Activated T-helper 1 cell treated with anti-CD3 and anti-CD28 coated beads, Interleukin-12 subunit alpha, Interleukin-12 subunit beta, Interleukin-2, Interleukin-4 antibody, amounts not matched to agents 30 ng/mL and 10 ng/mL and 1 ng/mL, durations not matched to agents 14 hours and 24 hours and 36 hours (primary cell): ENCODE measurements around the gene NKPD1. TPM values are rescaled to one million over a fixed set of nuclear protein-coding genes. Genes with fewer than 3 reads are reported as not detected.

Experiments
- DNase-seq: peaks from one replicate; pipeline ENCODE4 v3.0.0; 2021; ENCODE audit warnings: low spot score
- H3K27ac Mint-ChIP-seq: one replicate; pipeline ENCODE4 v1.8.0; 2021; ENCODE audit warnings: mild to moderate bottlenecking, mixed read lengths
- H3K27me3 Mint-ChIP-seq: one replicate; pipeline ENCODE4 v1.8.0; 2022; ENCODE audit warnings: mild to moderate bottlenecking, moderate library complexity, mixed read lengths; ENCODE audit not compliant: insufficient read depth
- H3K36me3 Mint-ChIP-seq: one replicate; pipeline ENCODE4 v1.8.0; 2021; ENCODE audit warnings: low read depth, mixed read lengths
- H3K4me1 Mint-ChIP-seq: one replicate; pipeline ENCODE4 v1.8.0; 2021; ENCODE audit warnings: low read depth, mixed read lengths
- H3K4me3 Mint-ChIP-seq: one replicate; pipeline ENCODE4 v1.8.0; 2021; ENCODE audit warnings: mild to moderate bottlenecking, moderate library complexity, mixed read lengths
- H3K9me3 Mint-ChIP-seq: one replicate; pipeline ENCODE4 v1.8.0; 2021; ENCODE audit warnings: mixed read lengths
- intact Hi-C: fragments of 100-400 bp; cut with micrococcal nuclease; formaldehyde crosslinking; loops from one replicate; pipeline ENCODE4 v1.15.1; 2024
- total RNA-seq: library from RNA; stranded (reverse); gene quantifications from 2 replicates; pipeline ENCODE4 v1.2.3, GENCODE V29; 2022

Gene NKPD1
- 0.16 and 0.20 TPM in 2 replicates for total RNA-seq

- Mint-ChIP-seq H3K27me3 (peaks cover 8% of the 10 kb centered on the region), H3K9me3 (no peaks in the 10 kb centered on the region), H3K4me1 (peaks cover 12% of the 10 kb centered on the region), H3K36me3 (no peaks in the 10 kb centered on the region), H3K4me3 (no peak within 1 kb of the TSS), H3K27ac (no peak within 1 kb of the TSS)
- no peak for DNase-seq
- intact Hi-C loops: no loop called here
Observed at GRCh38 chr19:45160870-45161737, at the start of gene NKPD1. Gene NKPD1 (minus strand): TSS chr19:45160982. CDS start chr19:45160150, 832 bp downstream.

GRCh38 chr19:45206328-45206727, 45.5 kb upstream of the NKPD1 start:
- H3K36me3 Mint-ChIP-seq: no peaks in the 10 kb centered on the region
- no peak for DNase-seq
- H3K4me3 Mint-ChIP-seq: no peak overlapping the region
- peaks cover 6% of the 10 kb centered on the region for H3K4me1 Mint-ChIP-seq
- intact Hi-C loops: no loop called here
- no peak overlapping the region for H3K27ac Mint-ChIP-seq
- peaks cover 12% of the 10 kb centered on the region for H3K27me3 Mint-ChIP-seq
- no peaks in the 10 kb centered on the region for H3K9me3 Mint-ChIP-seq

GRCh38 chr19:45205810-45206209, 45.0 kb upstream of the NKPD1 start:
- Mint-ChIP-seq H3K4me3 (no peak overlapping the region), H3K4me1 (peaks cover 6% of the 10 kb centered on the region), H3K9me3 (no peaks in the 10 kb centered on the region), H3K36me3 (no peaks in the 10 kb centered on the region), H3K27me3 (peaks cover 9% of the 10 kb centered on the region), H3K27ac (no peak overlapping the region)
- intact Hi-C loops: no loop called here
- no peak for DNase-seq

- DNase-seq: no peak
- Mint-ChIP-seq H3K4me1 (no peaks in the 10 kb centered on the region), H3K4me3 (no peak overlapping the region), H3K27ac (no peak overlapping the region), H3K27me3 (peaks cover 7% of the 10 kb centered on the region), H3K36me3 (no peaks in the 10 kb centered on the region), H3K9me3 (no peaks in the 10 kb centered on the region)
- intact Hi-C loops: no loop called here
Observed at GRCh38 chr19:45202637-45203036, 41.9 kb upstream of the NKPD1 start.

GRCh38 chr19:45200568-45200967, 39.8 kb upstream of the NKPD1 start:
- H3K27ac Mint-ChIP-seq: no peak overlapping the region
- no peaks in the 10 kb centered on the region for H3K4me1 Mint-ChIP-seq
- H3K36me3 Mint-ChIP-seq: no peaks in the 10 kb centered on the region
- intact Hi-C loops: no loop called here
- peaks cover 7% of the 10 kb centered on the region for H3K27me3 Mint-ChIP-seq
- no peak for DNase-seq
- H3K4me3 Mint-ChIP-seq: no peak overlapping the region
- no peaks in the 10 kb centered on the region for H3K9me3 Mint-ChIP-seq

- no peaks in the 10 kb centered on the region for H3K9me3 Mint-ChIP-seq
- DNase-seq: no peak
- no peak overlapping the region for H3K4me3 Mint-ChIP-seq
- intact Hi-C loops: no loop called here
- no peak overlapping the region for H3K27ac Mint-ChIP-seq
- H3K36me3 Mint-ChIP-seq: no peaks in the 10 kb centered on the region
- H3K27me3 Mint-ChIP-seq: peaks cover 3% of the 10 kb centered on the region
- no peaks in the 10 kb centered on the region for H3K4me1 Mint-ChIP-seq
Observed at GRCh38 chr19:45195764-45196163, 35.0 kb upstream of the NKPD1 start.

- no peaks in the 10 kb centered on the region for H3K4me1 Mint-ChIP-seq
- H3K4me3 Mint-ChIP-seq: no peak overlapping the region
- no peaks in the 10 kb centered on the region for H3K27me3 Mint-ChIP-seq
- H3K27ac Mint-ChIP-seq: no peak overlapping the region
- no peaks in the 10 kb centered on the region for H3K9me3 Mint-ChIP-seq
- intact Hi-C loops: no loop called here
- H3K36me3 Mint-ChIP-seq: no peaks in the 10 kb centered on the region
- DNase-seq: no peak
Observed at GRCh38 chr19:45191375-45191774, 30.6 kb upstream of the NKPD1 start.

GRCh38 chr19:45189971-45190370, 29.2 kb upstream of the NKPD1 start:
- Mint-ChIP-seq H3K4me3 (no peak overlapping the region), H3K27ac (no peak overlapping the region), H3K27me3 (no peaks in the 10 kb centered on the region), H3K4me1 (no peaks in the 10 kb centered on the region), H3K9me3 (no peaks in the 10 kb centered on the region), H3K36me3 (no peaks in the 10 kb centered on the region)
- intact Hi-C loops: no loop called here
- no peak for DNase-seq

GRCh38 chr19:45187421-45188100, 26.8 kb upstream of the NKPD1 start:
- DNase-seq: no peak
- Mint-ChIP-seq H3K9me3 (no peaks in the 10 kb centered on the region), H3K4me3 (no peak overlapping the region), H3K4me1 (no peaks in the 10 kb centered on the region), H3K27me3 (peaks cover 2% of the 10 kb centered on the region), H3K36me3 (no peaks in the 10 kb centered on the region), H3K27ac (no peak overlapping the region)
- intact Hi-C loops: loop anchor here (1.0 kb wide), 2 partner anchors 128 to 151 kb away; no protein-coding TSS in a partner anchor

GRCh38 chr19:45186509-45187334, 25.9 kb upstream of the NKPD1 start:
- no peaks in the 10 kb centered on the region for H3K36me3 Mint-ChIP-seq
- no peak for DNase-seq
- H3K9me3 Mint-ChIP-seq: no peaks in the 10 kb centered on the region
- no peak overlapping the region for H3K27ac Mint-ChIP-seq
- no peak overlapping the region for H3K4me3 Mint-ChIP-seq
- H3K4me1 Mint-ChIP-seq: peaks cover under 1% of the 10 kb centered on the region
- intact Hi-C loops: loop anchor here (1.0 kb wide), 2 partner anchors 127 to 152 kb away; no protein-coding TSS in a partner anchor
- peaks cover 2% of the 10 kb centered on the region for H3K27me3 Mint-ChIP-seq

GRCh38 chr19:45184115-45184514, 23.3 kb upstream of the NKPD1 start:
- intact Hi-C loops: no loop called here
- Mint-ChIP-seq H3K27ac (no peak overlapping the region), H3K27me3 (peaks cover 2% of the 10 kb centered on the region)

GRCh38 chr19:45182758-45183157, 22.0 kb upstream of the NKPD1 start:
- Mint-ChIP-seq H3K4me1 (peaks cover 19% of the 10 kb centered on the region), H3K4me3 (no peak overlapping the region), H3K27me3 (peaks cover 2% of the 10 kb centered on the region), H3K36me3 (peaks cover 9% of the 10 kb centered on the region), H3K27ac (no peak overlapping the region), H3K9me3 (no peaks in the 10 kb centered on the region)
- DNase-seq: no peak
- intact Hi-C loops: no loop called here

More at GRCh38 chr19:45184115-45184514, 23.3 kb upstream of the NKPD1 start:
- Mint-ChIP-seq H3K4me3 (no peak overlapping the region), H3K4me1 (peaks cover 19% of the 10 kb centered on the region), H3K36me3 (peaks cover 8% of the 10 kb centered on the region), H3K9me3 (no peaks in the 10 kb centered on the region)
- no peak for DNase-seq
